PC-9 (cell line): ENCODE results near the gene DNAAF3.
"Not testable (repeated sequence)": the region's sequence is repeated elsewhere in the genome, so short reads cannot be mapped to it uniquely, and the experiment has no call there.

Experiments
- CTCF ChIP-seq: fragments of 200-600 bp; sonication (generic); conservative IDR thresholded peaks from 2 replicates; pipeline ENCODE4 v1.6.1; 2017; ENCODE audit warnings: mixed run types, antibody characterized with exemption, mild to moderate bottlenecking, moderate library complexity
- EZH2 ChIP-seq: fragments of 200-600 bp; sonication (generic); IDR thresholded peaks from 2 replicates; pipeline ENCODE4 v1.8.0; 2017; ENCODE audit warnings: antibody characterized with exemption, low read depth

DNA sequence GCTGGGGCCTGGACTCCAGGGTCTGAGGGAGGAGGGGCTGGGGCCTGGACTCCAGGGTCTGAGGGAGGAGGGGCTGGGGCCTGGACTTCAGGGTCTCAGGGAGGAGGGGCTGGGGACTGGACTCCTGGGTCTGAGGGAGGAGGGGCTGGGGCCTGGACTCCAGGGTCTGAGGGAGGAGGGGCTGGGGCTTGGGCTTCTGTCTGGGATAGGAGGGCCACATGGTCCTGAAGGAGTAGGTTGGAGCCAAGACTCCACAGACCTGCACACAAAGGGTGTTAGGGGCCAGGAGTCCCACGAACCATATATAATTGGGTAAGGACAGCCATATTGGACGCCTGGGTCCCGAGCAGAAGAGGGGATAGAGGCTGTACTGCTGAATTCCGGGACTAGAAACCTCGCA lies 10.6 kb downstream of the DNAAF3 start:
- TF ChIP-seq CTCF, EZH2: not testable (repeated sequence)
